Measurements from ENCODE around the gene SH3RF3.

GRCh38 chr2:109396202-109397180 is 267.5 kb downstream of the SH3RF3 start:
- TF ChIP-seq CTCF (IDR thresholded peaks at IDR 0.05) = no peak
- no peak for TF ChIP-seq STAT6 (CRISPR knock-in tag; conservative IDR thresholded peaks at IDR 0.05; ENCODE audit: low read depth)
- TF ChIP-seq NR1H2 (CRISPR knock-in tag; IDR thresholded peaks at IDR 0.05) = no peak
- TF ChIP-seq ZNF138 (CRISPR knock-in tag; conservative IDR thresholded peaks at IDR 0.05) = no peak
- no peak for TF ChIP-seq FOXJ3 (CRISPR knock-in tag; IDR thresholded peaks at IDR 0.05; ENCODE audit: borderline replicate concordance)
- TF ChIP-seq ELF4 (CRISPR knock-in tag; IDR thresholded peaks at IDR 0.05; ENCODE audit: low read depth) = no peak
- no peak for TF ChIP-seq PRDM15 (CRISPR knock-in tag; IDR thresholded peaks at IDR 0.05)
- TF ChIP-seq ETV6 (CRISPR knock-in tag; IDR thresholded peaks at IDR 0.05) = no peak
- TF ChIP-seq NFATC4 (CRISPR knock-in tag; IDR thresholded peaks at IDR 0.05) = no peak
- no peak for TF ChIP-seq ZNF219 (CRISPR knock-in tag; IDR thresholded peaks at IDR 0.05; ENCODE audit: borderline replicate concordance)
- TF ChIP-seq FOXK1 (CRISPR knock-in tag; IDR thresholded peaks at IDR 0.05) = no peak
- no peak for TF ChIP-seq MLX (CRISPR knock-in tag; IDR thresholded peaks at IDR 0.05)
- no peak for TF ChIP-seq ATF3 (CRISPR knock-in tag; conservative IDR thresholded peaks at IDR 0.05)
- no peak for TF ChIP-seq ZNF532 (CRISPR knock-in tag; IDR thresholded peaks at IDR 0.05; ENCODE audit: borderline replicate concordance)

Measured in WTC11 (cell line).